Right kidney (tissue), 1 donor: Measurements from ENCODE around the gene IDE.
"Not testable (repeated sequence)": the region's sequence is repeated elsewhere in the genome, so short reads cannot be mapped to it uniquely, and the experiment has no call there.

ENCODE experiments used
- DNase-seq: peaks from one replicate; pipeline ENCODE4 v3.0.0-alpha.2; 2016

Gene IDE

DNA sequence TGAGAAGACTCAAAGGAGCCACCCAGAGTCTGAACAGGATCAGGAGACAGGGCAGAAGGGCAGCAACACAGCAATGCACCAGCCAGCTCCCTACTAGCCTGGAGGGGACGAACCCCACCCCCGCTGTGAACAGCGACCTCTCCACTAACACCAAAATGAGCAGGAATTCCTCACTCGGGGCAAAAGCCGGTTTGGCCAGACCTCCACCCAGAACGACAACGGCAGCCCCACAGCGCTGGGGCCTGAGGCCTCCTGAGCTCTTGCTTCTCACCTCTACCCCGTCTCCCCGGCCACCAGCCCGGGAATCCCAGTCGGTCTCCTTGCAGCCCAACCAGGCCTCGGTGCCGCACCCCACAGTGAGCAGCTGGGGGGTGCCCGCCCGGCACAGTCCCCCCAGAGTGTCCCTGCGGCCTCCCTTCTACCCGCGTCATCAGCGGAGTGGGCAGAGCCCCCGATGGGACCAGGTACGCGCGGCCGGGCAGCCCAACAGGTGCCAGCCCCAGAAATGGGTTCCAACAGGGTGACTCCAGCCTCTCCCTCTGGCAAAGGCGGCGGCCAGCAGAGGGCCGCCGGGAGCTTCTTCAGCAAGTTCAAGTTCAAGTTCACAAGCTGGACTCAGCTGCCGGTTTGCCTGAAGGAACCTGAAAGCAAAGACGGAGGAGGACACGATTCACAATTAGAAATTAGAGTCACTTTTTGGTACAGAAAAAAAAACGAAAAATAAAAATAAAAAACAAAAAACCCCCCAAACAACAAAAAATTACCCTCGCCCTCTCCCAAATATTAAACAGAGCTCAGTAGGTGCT, 153.9 kb downstream of the IDE start:
- DNase-seq = peak; percentile 53

DNA sequence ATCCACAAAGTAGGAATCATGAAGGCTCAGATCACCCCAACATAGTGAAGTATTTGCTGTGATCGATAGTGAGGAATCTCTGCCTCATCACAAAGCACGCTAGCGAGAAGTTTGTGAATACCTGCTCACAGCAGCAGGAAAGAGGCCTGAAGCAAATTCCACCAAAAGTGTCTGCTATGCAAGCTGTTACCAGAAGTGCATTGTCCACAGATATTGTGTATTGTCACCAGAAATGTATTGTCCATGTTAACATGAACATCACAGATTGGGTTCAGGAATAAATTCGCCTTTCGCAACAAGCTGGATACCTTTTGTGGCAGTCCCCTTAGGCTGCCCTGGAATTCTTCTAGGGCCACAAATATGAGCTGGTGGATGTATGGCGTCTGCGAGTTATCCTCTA, 155.0 kb downstream of the IDE start:
- no peak for DNase-seq

DNA sequence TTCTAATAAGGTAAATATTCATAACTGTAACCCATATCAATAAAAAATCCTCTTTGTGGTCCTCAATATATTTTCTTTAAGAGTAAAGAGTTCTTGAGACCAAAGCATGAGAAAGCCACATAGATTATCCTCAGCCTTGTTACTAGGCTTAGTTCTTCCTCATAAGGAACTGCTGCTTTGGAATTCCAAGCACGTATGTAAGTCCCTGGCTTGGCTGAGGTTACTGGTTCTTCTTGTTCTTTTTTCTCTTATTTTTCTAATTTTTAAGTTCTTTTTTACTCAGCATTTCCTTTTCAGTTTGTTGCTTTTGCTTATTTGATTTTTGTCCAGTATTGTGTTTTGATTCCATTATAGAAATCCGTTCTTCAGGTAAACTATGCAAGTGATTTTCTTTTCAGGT, 155.7 kb downstream of the IDE start:
- DNase-seq = no peak

DNA sequence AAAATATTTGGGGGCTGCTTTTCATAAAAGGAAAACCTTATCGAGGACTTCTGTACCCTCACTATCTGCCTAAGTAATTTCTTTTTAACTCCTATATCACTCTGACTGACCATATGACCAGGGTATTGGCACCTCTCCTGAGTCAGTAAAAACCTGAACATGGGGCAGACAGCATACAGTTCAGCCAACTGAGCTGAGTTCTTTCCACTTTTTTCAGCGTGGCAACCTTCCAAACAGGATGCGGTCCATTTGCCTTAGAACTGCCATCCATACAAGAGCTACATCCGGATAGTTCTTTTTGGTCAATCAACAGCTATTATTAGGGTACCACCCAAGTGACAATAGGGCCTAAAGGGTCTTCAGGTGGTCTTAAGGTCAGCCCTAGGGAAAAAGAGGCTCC, 160.4 kb downstream of the IDE start:
- DNase-seq = no peak

DNA sequence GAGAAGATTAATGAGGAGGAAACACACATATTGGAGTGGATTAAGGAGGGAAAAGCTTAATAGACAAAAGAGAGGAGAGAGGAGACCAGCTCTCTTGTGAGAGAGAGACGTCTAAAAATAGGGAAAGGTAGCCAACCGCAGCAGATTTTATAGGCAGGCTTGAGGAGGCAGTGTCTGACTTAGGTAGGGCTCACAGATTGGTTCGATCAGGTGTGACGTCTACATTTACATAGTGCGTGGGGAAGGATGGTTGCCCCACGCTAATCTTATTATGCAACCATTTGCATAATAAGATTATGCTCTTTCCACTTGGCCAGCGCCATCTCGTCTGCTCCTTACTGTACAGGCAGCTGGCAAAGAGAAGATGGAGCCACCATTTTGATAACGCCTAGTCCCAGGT, 160.9 kb downstream of the IDE start:
- no peak for DNase-seq

DNA sequence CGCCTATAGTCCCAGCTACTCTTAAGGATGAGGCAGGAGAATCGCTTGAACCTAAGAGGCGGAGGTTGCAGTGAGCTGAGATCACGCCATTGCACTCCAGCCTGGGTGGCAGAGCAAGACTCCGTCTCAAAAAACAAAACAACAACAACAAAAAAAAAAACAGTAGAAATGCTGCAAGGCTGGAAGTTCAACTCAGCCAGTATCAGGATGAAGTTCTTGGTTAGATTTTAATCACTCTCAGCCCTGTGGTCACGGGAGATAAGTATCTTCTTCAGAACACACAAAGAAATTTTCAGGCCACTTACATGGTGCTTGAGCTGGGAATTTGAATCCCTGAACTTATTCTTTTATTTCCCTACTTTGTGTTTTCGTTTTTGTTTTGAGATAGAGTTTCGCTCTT, 162.5 kb downstream of the IDE start:
- no peak for DNase-seq

DNA sequence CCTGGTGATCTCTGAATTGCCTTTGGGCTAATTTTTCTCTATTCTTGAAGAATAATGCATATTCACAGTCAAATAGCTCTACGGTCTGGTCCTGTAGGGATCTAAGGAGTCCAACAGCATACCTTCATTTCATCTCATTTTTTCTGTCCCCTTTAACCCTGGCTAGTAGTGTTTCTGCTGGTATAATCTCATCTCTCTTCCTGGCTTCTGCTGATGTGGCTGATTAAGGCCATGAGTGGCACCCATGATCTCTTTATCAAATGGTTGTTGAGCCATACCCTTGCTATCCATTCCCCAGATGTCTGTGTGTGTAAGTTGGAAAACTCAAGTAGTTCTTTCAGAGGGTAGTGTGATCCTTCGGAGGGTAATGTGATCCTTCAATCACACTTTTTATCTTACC, 163.4 kb downstream of the IDE start:
- DNase-seq = no peak

DNA sequence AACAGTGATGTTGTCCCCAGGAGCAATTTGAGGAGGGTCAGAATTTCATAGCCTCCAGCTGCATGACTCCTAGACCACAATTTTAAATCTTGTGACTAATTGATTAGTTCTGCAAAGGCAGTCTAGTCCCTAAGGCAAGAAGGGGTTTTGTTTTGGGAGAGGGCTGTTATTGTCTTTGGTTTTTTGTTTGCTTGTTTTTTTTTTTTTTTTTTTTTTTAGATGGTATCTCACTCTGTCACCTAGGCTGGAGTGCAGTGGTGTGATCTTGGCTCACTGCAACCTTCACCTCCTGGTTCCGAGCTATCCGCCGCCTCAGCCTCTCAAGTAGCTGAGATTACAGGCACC, 165.9 kb downstream of the IDE start:
- no peak for DNase-seq

DNA sequence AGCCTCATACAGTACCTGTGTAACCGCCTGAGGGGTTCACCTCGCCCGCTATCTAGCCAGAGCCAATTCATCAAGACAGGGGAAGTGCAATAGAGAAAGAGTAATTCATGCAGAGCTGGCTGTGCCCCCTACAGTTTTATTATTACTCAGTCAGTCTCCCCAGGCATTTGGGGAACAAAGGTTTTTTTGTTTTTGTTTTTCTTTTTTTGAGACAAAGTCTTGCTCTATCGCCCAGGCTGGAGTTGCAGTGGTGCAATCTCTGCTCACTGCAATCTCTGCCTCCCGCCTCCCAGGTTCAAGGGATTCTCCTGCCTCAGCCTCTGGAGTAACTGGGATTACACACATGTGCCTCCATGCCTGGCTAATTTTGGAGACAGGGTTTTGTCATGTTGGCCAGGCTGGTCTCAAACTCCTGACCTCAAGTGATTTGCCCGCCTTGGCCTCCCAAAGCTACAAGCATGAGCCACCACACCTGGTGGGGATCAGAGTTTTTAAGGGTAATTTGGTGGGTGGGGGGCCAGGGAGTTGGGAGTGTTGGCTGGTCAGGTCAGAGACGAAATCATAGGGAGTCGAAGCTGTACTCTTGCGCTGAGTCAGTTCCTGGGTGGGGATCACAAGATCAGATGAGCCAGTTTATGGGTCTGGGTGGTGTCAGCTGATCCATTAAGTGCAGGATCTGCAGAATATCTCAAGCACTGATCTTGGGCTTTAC, 166.4 kb downstream of the IDE start:
- no peak for DNase-seq

DNA sequence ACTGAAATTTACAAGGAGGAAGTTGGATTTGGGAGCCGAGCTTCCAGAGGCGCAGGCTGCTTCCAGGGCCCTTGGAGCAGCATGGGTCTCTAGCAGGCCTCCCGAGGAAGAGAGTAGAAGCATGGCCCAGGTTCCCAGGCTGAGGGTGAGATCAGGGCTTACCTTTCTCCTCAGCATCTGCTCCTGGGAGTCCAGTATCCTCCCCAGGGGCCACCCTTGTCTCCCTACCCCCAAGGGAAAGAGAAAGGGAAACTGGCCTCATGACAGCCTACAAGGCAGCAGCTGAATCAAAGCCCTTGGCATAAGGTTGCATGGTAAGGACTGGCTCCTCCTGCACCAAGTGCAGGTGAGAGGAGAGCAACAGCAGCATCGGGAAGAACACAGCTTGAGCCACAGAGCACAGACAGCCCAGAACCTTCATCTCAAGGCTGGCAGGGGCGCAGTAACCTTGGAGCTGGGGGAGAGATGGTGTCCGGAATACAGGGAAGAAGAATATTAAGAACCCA, 168.4 kb downstream of the IDE start:
- no peak for DNase-seq

DNA sequence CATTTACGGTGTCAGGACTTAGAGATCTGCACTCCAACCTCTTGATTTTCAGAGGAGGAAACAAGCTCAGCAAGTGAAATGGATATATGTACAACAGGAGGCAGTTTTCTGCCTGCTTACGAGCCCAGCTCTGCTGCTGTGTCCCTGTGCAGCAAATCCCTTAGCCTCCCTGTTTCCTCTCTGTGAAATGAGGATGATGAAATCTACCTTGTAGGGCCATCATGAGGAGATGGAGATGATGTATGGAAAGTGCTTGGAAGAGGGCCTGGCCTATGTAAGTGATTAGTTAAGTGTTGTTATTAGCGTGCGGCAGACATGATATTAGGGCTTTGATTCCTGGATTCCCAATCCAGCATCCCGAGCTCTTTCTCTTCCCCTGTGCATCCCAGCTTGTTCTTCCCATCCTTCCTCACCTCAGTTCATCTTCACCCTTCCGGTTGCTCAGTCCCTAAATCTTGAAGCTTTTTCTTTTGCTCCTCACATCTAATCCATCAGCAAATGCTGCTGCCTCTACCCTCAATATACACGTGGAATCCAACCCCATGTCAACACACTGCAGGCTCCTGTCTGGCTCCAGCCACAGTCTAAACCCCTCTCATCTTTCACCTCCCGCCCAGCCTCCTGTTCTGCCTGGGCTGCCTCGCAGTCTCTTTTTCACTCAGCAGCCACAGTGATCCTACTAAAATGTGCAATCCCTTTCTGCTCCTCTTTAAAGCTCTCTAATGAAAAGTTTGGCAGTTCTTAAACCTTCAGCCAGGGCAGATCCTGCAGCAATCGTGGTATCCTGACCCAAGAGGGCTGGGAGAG, 169.1 kb downstream of the IDE start:
- DNase-seq = peak; percentile 20

DNA sequence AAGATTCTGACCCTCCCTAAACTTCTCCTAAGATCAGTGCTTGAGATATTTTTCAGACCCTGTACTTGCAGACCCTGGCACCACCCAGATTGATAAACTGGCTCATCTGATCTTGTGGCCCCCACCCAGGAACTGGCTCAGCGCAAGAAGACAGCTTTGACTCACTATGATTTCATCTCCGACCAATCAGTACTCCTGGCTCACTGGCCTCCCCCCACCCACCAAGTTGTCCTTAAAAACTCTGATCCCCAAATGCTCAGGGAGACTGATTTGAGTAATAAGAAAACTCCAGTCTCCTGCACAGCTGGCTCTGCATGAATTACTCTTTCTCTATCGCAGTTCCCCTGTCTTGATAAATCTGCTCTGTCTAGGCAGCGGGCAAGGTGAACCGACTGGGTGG, 171.7 kb downstream of the IDE start:
- not testable (repeated sequence) for DNase-seq
